ENCODE measurements around the gene ADAM12.

GRCh38 chr10:126294451-126294850 lies 93.8 kb downstream of the ADAM12 start:
- no peak for TF ChIP-seq CTCF (IDR thresholded peaks at IDR 0.05)
- no peak for TF ChIP-seq POLR2A (IDR thresholded peaks at IDR 0.05)
